Keratinocyte (primary cell): Measurements from ENCODE around the gene KEL. TPM values are rescaled to one million over a fixed set of nuclear protein-coding genes. Genes with fewer than 3 reads are reported as not detected.

Experiments used
- DNase-seq: peaks from one replicate; pipeline ENCODE4 v3.0.0-alpha.2; 2011; ENCODE audit warnings: low read depth, missing footprints, low spot score
- FAIRE-seq: peaks from 2 replicates; lab custom pipeline; 2011; peaks lifted over from hg19 to GRCh38; lab: Jason Lieb, UNC
- H2AFZ ChIP-seq: 2 replicates; pipeline ENCODE4 v1.6.0; 2012; ENCODE audit warnings: low read length, control low read depth, inconsistent platforms; ENCODE audit not compliant: control insufficient read depth
- H3K27ac ChIP-seq: 2 replicates; pipeline ENCODE4 v1.5.1; 2011; ENCODE audit warnings: low read length; ENCODE audit not compliant: control insufficient read depth, insufficient read depth
- H3K27me3 ChIP-seq: 3 replicates; pipeline ENCODE4 v1.6.0; 2011; ENCODE audit warnings: low read length; ENCODE audit not compliant: control insufficient read depth, insufficient read depth; ENCODE audit errors: extremely low read depth
- H3K36me3 ChIP-seq, 2 experiments: 2 replicates in 1 of 2; 3 replicates in 1 of 2; pipeline ENCODE4 v1.5.1; 2011; ENCODE audit warnings: low read length in 2 of 2, mild to moderate bottlenecking in 1 of 2; ENCODE audit not compliant: control insufficient read depth in 2 of 2, insufficient read depth in 2 of 2; ENCODE audit errors: extremely low read depth in 1 of 2
- H3K4me1 ChIP-seq: 3 replicates; pipeline ENCODE4 v1.5.1; 2011; ENCODE audit warnings: low read length; ENCODE audit not compliant: control insufficient read depth, insufficient read depth; ENCODE audit errors: extremely low read depth
- H3K4me2 ChIP-seq: 3 replicates; pipeline ENCODE4 v1.6.0; 2011; ENCODE audit warnings: low read depth, low read length; ENCODE audit not compliant: control insufficient read depth, insufficient read depth; ENCODE audit errors: extremely low read depth
- H3K4me3 ChIP-seq, 3 experiments: fragments of 200-600 bp in 1 of 3; sonication (generic) in 1 of 3; 2 replicates in 2 of 3; 3 replicates in 1 of 3; pipeline ENCODE4 v1.5.1; 2011 to 2016; ENCODE audit warnings: low read length in 3 of 3, mild to moderate bottlenecking in 3 of 3, control low read depth in 2 of 3, inconsistent platforms in 1 of 3, low read depth in 1 of 3, mixed read lengths in 1 of 3, mixed run types in 1 of 3, moderate library complexity in 1 of 3; ENCODE audit not compliant: control insufficient read depth in 2 of 3, insufficient read depth in 2 of 3; ENCODE audit errors: extremely low read depth in 1 of 3
- H3K79me2 ChIP-seq: 2 replicates; pipeline ENCODE4 v1.6.0; 2012; ENCODE audit warnings: low read length; ENCODE audit not compliant: control insufficient read depth, insufficient read depth
- H3K9ac ChIP-seq: 3 replicates; pipeline ENCODE4 v1.6.0; 2011; ENCODE audit warnings: low read length; ENCODE audit not compliant: control insufficient read depth, insufficient read depth; ENCODE audit errors: extremely low read depth
- H3K9me1 ChIP-seq: 3 replicates; pipeline ENCODE4 v1.6.0; 2011; ENCODE audit warnings: low read length; ENCODE audit not compliant: control insufficient read depth, insufficient read depth; ENCODE audit errors: extremely low read depth
- H3K9me3 ChIP-seq: 2 replicates; pipeline ENCODE4 v1.5.1; 2012; ENCODE audit warnings: low read depth, low read length; ENCODE audit not compliant: control insufficient read depth
- H4K20me1 ChIP-seq: 3 replicates; pipeline ENCODE4 v1.6.0; 2011; ENCODE audit warnings: low read length; ENCODE audit not compliant: control insufficient read depth, insufficient read depth; ENCODE audit errors: extremely low read depth
- EZH2 ChIP-seq: IDR thresholded peaks from one replicate; pipeline ENCODE4 v1.6.1; 2012; ENCODE audit warnings: inconsistent platforms, mild to moderate bottlenecking, low read length, moderate library complexity
- dilution Hi-C: fragments of 300-500 bp; cut with MboI; formaldehyde crosslinking; loops from one replicate; pipeline ENCODE4 v1.7.0; 2020; ENCODE audit warnings: low sequenced_read_pairs; ENCODE audit not compliant: extremely low pct_ligation_motif_present
- polyA plus RNA-seq, 5 experiments: library from polyadenylated mRNA; depleted of rRNA in 3 of 5; stranded (reverse) in 3 of 5; stranded (forward) in 1 of 5; unstranded in 1 of 5; fragments of >200 nt; gene quantifications; 1 replicate in 1 of 5; 2 replicates in 3 of 5; 3 replicates in 1 of 5; pipeline versions ENCODE4 v1.2.1 to v1.2.3, GENCODE V29; 2011 to 2012; ENCODE audit warnings: missing spikeins in 2 of 5, low read depth in 1 of 5, low replicate concordance in 1 of 5
- TF ChIP-seq, protein P1 (sequence below), 3 experiments: IDR thresholded peaks in 1 of 3; conservative IDR thresholded peaks in 1 of 3; optimal IDR thresholded peaks in 1 of 3; 2 replicates in 2 of 3; 3 replicates in 1 of 3; pipeline versions ENCODE3 to v1.5.1; 2011; ENCODE audit warnings: low read length in 3 of 3, mild to moderate bottlenecking in 3 of 3, moderate library complexity in 2 of 3, control low read depth in 1 of 3, inconsistent platforms in 1 of 3; ENCODE audit not compliant: insufficient read depth in 2 of 3; ENCODE audit errors: extremely low read depth in 1 of 3

KEL gene
- polyA plus RNA-seq, 1 donor (not counting 4 experiments of a cell fraction or from before 2014, with no cell fraction given) = 0.09 TPM

DNA sequence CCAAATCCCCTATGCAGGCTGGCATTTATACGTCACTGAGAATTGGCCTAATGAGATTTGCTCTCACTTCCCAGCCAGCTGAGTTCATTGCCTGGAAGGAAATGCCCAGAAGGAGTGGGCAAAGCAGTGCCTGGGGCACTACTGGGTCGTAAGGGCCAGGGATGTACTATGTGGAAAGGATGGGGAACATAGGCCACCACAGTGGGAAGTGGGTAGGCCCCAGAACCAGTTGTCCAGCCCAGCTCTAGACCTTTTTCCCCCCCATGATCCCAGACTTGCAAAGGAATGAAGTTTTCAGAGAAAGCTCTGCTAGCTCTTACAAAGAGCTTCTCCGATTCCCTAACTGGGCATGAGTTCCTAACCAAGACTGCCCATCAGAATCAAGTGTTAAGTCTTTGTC is 42.5 kb downstream of the KEL start:
- DNase-seq = no peak
- Histone ChIP-seq H3K79me2 (no peaks in the 10 kb centered on the region), H3K9ac (no peak overlapping the region), H3K36me3 (no peaks in the 10 kb centered on the region), H3K27me3 (no peaks in the 10 kb centered on the region), H3K4me3 (no peak overlapping the region), H3K27ac (no peak overlapping the region), H3K9me3 (no peaks in the 10 kb centered on the region), H4K20me1 (no peaks in the 10 kb centered on the region), H3K4me2 (no peak overlapping the region), H3K4me1 (no peaks in the 10 kb centered on the region), H2AFZ (no peak overlapping the region), H3K9me1 (no peaks in the 10 kb centered on the region)
- no peak for FAIRE-seq
- TF ChIP-seq, protein P1, sequence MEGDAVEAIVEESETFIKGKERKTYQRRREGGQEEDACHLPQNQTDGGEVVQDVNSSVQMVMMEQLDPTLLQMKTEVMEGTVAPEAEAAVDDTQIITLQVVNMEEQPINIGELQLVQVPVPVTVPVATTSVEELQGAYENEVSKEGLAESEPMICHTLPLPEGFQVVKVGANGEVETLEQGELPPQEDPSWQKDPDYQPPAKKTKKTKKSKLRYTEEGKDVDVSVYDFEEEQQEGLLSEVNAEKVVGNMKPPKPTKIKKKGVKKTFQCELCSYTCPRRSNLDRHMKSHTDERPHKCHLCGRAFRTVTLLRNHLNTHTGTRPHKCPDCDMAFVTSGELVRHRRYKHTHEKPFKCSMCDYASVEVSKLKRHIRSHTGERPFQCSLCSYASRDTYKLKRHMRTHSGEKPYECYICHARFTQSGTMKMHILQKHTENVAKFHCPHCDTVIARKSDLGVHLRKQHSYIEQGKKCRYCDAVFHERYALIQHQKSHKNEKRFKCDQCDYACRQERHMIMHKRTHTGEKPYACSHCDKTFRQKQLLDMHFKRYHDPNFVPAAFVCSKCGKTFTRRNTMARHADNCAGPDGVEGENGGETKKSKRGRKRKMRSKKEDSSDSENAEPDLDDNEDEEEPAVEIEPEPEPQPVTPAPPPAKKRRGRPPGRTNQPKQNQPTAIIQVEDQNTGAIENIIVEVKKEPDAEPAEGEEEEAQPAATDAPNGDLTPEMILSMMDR (optimal IDR thresholded peaks at IDR 0.05 in 1 of 3, IDR thresholded peaks at IDR 0.05 in 1 of 3, conservative IDR thresholded peaks at IDR 0.05 in 1 of 3; ENCODE audit: extremely low read depth in 1 of 3, insufficient read depth in 2 of 3, low read length in 3 of 3) = no peak
- no peak for TF ChIP-seq EZH2
- dilution Hi-C loops = no loop called here

DNA sequence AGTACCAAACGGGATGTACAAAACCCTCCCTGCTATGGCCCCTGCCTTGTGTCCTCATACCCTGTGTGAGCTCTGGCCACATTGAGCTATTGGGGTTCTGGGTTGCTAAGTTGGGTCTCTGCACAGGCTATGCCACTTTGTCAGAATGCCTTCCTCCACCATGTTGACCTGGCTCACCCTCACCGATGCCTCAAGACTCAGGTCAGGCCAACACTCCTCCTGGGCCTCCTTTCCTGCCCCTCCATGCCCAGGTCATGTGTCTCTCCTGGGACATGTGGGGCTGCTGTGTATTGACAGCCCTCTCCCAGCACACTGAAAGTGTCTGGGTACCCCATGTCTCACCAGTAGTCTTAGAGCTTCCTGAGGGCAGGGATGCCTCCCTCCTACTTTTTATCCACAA is 43.3 kb downstream of the KEL start:
- Histone ChIP-seq H3K4me1 (no peaks in the 10 kb centered on the region), H3K79me2 (no peaks in the 10 kb centered on the region), H2AFZ (no peak overlapping the region), H3K9ac (no peak overlapping the region), H3K9me3 (no peaks in the 10 kb centered on the region), H3K9me1 (no peaks in the 10 kb centered on the region), H3K27ac (no peak overlapping the region), H4K20me1 (no peaks in the 10 kb centered on the region), H3K4me2 (no peak overlapping the region), H3K4me3 (no peak overlapping the region), H3K27me3 (no peaks in the 10 kb centered on the region), H3K36me3 (no peaks in the 10 kb centered on the region)
- TF ChIP-seq, protein P1 (optimal IDR thresholded peaks at IDR 0.05 in 1 of 3, IDR thresholded peaks at IDR 0.05 in 1 of 3, conservative IDR thresholded peaks at IDR 0.05 in 1 of 3; ENCODE audit: extremely low read depth in 1 of 3, insufficient read depth in 2 of 3, low read length in 3 of 3) = no peak
- TF ChIP-seq EZH2 = no peak
- dilution Hi-C loops = no loop called here
- DNase-seq (no peak), FAIRE-seq (no peak)
